NK-92 (cell line): Measurements from ENCODE around the gene AAGAB.
"Not testable (repeated sequence)": the region's sequence is repeated elsewhere in the genome, so short reads cannot be mapped to it uniquely, and the experiment has no call there.

Experiments
- DNase-seq: peaks from one replicate; lab custom pipeline; 2025; ENCODE audit not compliant: unreplicated experiment; lab: John Stamatoyannopoulos, UW

Gene AAGAB

GRCh38 chr15:67154249-67154648, 100.2 kb downstream of the AAGAB start:
- DNase-seq: no peak

GRCh38 chr15:67153044-67153443, 101.4 kb downstream of the AAGAB start:
- DNase-seq: not testable (repeated sequence)

- no peak for DNase-seq
These were observed 102.0 kb downstream of the AAGAB start for GRCh38 chr15:67152429-67152828.
